ENCODE results near the gene KIF1C. TPM values are rescaled to one million over a fixed set of nuclear protein-coding genes. Genes with fewer than 3 reads are reported as not detected.

KIF1C gene
- total and polyA plus RNA-seq, 9 of the 15 experiments (the other 6 are each of a cell fraction or from before 2014, with no cell fraction given) = 0.38 to 68.4 (median 25.1) TPM

- TF ChIP-seq ERF (CRISPR knock-in tag; IDR thresholded peaks at IDR 0.05) = peak; percentile 52; the same call in 1 of the 2 replicates
- peak; percentile 61; the same call in 1 of the 2 replicates for TF ChIP-seq ATF7 (IDR thresholded peaks at IDR 0.05)
- no peak for TF ChIP-seq ZFPM2 (CRISPR knock-in tag; IDR thresholded peaks at IDR 0.05)
- TF ChIP-seq ZKSCAN3 (CRISPR knock-in tag; IDR thresholded peaks at IDR 0.05) = no peak
- TF ChIP-seq NELFE (IDR thresholded peaks at IDR 0.05; ENCODE audit: insufficient read depth, insufficient read length) = no peak
- TF ChIP-seq EHMT2 (IDR thresholded peaks at IDR 0.05) = no peak
- TF ChIP-seq ZNF239 (CRISPR knock-in tag; IDR thresholded peaks at IDR 0.05) = no peak
- no peak for TF ChIP-seq MEF2A (IDR thresholded peaks at IDR 0.05; ENCODE audit: control insufficient read depth, low read depth, low read length)
- peak; percentile 72 to 85; a peak in 3 of 4 replicates for TF ChIP-seq MNT (conservative IDR thresholded peaks at IDR 0.05)
- no peak for TF ChIP-seq CREB3 (tag; conservative IDR thresholded peaks at IDR 0.05; ENCODE audit: low read depth)
- TF ChIP-seq ZBTB8A (IDR thresholded peaks at IDR 0.05; ENCODE audit: partially characterized antibody) = no peak
- TF ChIP-seq SIN3B (IDR thresholded peaks at IDR 0.05; ENCODE audit: low read depth) = no peak
These were observed 48.3 kb upstream of the KIF1C start (continued) for GRCh38 chr17:4949321-4950074.

Measured in K562 (cell line).